ENCODE data around the gene SLC14A1.

Gene SLC14A1

DNA sequence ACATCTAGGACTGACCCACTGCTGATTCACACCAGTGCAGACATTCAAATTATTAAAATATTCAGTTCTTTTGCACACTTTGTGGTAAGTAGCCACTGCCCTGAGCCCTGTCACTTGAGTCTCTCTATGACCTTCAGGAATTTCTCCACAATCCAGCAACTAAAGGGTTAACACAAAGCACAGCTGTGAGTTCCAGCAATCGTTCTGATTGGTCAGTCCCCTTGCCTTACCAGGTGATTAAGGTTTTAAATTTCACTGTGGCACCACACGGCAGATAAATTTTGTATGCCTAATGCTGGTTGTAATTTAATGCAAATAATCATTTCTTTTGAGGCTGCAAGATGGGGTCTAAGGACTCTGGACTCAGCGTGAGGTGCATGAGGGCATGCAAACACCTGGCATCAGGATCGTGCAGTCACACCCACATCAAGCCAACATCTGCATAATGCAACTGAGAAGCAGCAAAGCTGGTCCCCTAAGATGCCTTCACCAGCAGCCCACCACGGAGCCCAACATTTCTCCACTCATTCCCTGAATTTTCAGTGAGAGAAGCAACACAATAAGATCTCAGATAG is 36.6 kb downstream of the SLC14A1 start:
- DNase-seq, result no peak

DNA sequence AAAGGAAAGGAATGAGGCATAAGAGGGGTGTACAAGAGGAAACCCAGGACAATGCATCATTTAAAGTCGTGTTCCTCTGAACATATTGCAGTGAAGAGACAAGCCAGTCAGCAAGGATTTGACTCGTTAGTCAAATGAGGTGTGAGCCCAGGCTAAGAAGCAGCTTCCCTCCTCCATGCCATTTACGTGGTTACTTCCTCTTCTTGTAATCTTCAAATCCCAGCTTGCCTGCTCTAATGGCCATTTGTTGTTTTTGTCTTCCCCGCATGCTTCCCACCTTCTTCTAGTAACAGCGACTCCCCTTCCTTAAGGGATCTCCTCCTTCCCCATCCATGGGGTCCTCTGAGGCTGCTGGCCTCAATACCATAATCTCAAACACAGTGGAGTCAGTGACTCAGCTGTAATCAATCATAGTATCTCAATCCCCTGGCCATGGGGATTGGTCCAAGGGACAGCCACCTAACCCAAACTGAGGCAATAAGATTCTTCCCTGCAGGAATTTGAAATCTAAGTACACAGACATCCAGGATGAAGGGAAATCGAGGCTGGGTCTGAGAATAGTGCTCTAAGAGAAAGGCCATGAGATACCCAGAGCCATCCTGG is 37.6 kb downstream of the SLC14A1 start:
- no peak for DNase-seq

DNA sequence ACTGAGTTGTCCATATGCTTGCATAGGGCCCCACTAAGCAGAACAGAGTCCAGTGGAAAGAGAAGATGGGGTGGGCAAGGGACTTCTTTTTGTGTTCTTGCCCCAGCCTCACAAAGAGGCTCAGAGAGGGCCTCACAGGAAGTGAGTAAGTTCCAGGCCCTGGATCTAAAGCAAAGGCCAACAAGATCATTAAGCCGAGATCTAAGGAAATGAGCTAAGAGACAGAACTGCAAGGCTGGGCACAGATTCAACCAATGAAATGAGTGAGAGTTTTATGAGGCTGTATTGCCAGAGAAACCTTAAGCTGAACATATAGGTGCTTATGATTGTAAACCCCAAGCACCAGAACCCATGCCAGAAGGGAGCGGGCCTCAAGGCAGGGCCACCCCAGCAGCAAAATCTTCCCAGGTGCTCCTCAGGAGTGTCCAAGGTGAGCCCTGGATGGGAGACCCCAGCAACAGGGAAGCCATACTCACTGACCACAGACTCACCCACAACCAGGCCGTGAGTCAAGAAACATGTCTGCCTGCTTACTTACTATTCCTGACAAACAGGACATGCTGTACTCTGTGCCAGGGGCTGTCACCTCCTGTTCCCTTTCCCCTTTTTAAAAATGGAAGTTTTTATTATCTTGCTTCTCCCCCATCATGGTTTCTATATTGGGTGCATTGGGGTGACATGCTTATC is 40.2 kb downstream of the SLC14A1 start:
- DNase-seq, result no peak

DNA sequence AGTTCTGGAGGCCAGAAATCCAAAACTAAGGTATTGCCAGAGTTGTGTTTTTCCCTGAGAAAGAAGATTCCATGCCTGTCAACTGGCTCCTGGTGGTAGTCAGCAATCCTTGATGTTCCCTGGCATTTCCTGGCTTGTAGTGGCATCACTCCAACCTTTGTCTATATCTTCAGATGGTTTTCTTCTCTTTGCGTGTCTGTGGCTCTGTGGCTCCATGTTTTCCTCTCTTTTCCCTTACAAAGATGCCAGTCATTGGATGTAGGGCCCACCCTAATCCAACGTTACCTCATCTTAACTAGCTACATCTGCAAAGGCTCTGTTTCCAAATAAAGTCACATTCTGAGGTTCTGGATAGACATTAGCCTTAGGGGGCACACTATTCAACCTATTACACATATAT is 41.8 kb downstream of the SLC14A1 start:
- DNase-seq, result no peak

DNA sequence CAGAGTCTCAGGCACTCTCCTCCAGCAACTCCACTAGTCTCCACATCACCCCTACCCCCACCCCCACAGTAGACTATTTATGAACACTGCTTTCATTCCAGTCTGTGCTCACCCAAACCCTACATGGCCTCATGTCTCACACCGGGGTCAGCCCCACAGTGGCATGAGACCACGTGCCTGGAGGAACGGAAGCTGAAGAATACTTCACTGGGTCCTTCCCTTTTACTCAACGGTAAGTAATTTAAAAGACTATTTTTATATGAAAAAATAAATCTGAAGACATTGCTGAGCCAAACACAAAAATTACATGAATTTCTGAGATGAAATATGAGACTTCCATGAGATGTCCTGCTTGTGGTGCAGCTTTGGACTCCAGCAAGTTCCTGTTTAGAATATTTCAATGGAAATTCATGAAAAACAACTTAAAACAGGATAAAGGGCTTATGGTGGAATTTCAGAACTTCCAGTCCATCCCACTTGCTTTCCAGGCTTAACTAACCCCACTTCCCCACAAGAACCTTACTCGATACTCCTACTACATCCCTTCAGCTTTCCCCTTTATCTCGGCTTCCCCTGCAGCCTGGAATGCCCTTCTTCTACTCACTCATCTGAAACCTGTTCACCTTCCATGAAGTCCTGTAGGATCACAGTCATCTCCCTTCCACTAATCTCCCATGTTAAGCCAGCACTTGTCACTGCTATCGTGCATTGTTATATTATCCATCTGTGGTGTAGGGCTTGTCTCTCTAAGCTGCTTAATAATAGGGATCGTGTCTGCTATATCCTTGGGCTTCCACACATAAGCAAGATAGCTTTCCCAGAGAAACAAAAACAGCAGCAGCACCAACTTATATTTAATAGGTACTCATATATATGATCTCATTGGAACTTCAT is 47.9 kb downstream of the SLC14A1 start:
- DNase-seq, result no peak

DNA sequence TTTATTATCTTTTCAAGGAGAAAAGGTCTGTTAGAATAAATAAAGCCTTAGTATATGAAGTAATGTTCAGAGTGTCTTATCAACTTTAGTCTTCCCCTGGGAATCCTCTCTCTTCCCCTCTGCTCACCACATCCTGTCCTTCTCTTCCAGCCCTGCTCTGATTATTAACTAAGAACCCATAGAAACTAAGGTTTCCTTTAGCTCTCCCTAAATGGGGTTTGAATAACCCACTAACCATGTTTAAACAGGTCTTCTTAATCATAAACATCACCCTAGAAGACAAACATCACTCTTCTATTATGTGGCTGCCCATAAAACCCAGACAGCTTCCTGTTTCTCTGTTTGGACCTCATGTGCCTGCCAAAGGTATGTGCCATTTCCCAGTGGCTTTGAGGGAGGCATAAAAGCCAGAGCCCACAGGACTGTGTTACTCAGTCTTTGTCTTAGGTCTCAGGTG is 50.1 kb downstream of the SLC14A1 start:
- DNase-seq, result no peak

DNA sequence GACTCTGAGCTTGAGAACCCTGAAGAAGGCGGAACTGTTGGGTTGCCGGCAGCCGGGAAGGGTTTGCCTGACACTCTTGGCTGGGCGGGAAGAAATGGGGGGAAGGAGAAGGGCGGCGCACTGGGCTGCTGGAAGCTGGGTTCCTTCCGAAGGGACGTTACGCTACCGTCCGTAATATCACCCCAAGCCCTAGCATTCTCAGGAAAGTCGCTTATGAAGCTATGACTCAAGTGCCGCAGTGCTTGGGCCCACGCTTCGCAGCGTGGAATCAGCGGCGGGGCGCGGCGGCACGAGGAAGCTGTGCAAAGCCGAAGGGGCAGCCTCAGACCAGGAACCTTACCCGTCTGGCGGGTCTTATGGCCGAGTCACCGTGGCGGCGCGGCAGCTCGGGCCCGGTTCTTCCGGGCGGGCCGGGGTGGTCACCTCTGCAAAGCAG is 51.3 kb downstream of the SLC14A1 start:
- DNase-seq, result no peak

DNA sequence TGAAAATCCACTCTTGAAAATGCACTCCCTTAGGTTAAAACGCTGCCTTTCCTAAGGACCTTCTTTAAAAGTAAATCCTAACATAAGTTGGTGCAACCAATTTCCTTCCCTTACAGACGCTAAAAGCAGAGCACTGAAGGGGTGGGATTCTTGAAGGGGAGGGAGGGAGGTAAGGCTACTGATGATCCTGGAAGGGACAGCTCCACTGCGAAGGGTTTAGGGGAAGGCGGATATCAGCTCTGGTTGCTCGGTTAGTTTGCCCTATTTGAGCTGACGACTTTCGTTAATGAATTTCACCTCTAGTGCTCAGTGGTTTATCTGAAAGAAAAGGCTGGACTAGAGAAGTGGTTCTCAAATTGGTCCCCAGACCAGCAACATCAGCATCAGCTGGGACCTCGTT is 51.8 kb downstream of the SLC14A1 start:
- no peak for DNase-seq

DNA sequence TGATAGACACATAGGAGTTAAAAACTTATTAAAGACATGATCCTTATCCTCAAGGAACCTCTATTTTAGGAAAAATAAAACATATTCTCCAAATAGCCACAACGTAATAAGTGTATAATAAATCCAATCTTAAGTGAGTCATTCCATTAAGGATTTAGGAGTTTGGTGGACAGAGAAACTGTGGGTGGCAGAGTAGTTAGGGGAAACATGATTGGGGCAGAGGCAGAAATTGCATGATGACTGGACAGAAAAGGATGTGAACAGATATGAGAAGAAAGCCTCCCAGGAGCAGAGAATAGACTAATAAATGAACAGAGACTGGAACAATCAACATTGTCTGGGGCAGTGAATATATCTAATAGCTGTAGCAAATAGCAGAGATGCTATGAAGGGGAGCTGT is 53.4 kb downstream of the SLC14A1 start:
- no peak for DNase-seq

DNA sequence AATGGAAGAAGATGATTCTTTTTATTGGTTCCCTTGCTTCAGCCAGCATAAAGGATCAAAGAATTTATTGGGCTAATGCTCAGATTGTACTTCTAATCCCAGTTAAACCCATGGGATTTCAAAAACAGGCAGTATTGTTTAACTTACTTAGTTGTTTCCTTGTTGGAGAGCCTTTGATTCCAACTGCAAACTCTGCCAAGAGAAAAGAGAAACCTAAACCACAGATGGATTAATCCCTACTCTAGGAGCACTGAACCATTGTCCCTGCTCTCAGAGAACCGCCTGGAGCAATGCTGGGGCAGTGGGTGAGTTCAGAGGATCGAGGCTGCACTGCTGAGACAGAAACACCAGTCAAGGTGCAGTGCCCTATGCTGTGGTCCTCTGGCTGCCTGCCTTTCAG is 56.6 kb downstream of the SLC14A1 start:
- no peak for DNase-seq

DNA sequence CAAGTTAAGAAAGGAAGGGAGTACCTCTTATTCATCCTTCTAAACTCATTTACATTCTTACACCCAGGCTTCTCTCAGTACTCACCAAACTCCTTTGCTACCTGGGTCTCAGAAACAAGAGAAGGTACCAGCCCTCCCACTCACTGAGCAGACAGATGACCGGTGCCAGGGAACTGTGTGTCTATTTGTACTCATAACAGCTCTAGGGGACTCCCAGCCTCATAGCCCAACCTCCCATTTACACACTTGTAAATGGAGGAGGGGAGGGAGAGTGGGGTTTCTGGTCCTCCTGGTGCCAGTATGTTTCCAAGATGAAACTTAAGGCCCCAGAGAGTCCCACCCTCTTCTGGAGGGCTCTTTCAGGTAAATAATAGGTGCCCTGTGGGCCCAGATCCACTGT is 58.7 kb downstream of the SLC14A1 start:
- no peak for DNase-seq

DNA sequence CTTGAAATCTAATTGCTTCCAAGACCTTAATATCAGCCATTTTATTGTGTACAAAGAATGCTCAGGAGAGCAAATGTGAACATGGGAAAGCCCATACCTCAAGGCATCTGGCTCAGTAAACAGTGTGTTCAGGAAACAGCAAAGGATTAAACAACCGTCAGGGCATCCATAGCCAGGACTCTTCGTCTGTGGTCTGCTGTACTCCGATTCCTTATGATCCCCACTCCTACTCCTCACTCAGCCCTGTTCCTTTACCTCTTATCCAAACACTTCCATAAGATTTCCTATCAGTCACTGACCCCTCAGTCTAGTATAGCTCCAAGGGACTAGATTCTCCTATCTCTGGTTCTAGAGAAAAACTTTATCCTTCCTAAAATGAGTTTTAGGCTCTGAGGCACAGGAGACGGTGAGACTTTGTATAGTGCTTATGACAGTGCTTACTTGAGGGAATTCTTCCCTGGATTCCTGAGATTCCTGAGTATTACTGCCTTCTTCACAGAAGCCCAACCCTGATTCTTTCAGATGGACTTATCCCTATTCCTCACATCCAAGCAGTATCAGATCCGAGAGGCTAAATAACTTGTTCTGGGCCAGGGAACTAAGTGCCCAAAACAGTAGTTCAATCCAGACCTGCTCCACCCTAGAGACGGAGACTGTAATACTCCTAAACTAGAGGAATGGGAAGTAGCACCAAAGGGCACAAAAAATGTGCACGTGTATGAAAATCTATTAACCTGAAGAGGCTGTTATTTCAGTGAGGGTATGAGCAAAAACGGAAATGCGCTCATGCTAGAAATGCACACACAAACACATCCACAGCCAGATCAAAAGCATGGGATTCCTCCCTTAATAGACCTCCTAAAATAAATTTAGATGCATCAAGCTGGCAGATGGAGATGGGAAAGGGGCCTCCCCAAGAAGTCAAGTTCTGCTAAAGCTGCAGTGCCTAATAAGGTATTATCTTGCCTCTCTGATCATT is 59.4 kb downstream of the SLC14A1 start:
- DNase-seq, result no peak

DNA sequence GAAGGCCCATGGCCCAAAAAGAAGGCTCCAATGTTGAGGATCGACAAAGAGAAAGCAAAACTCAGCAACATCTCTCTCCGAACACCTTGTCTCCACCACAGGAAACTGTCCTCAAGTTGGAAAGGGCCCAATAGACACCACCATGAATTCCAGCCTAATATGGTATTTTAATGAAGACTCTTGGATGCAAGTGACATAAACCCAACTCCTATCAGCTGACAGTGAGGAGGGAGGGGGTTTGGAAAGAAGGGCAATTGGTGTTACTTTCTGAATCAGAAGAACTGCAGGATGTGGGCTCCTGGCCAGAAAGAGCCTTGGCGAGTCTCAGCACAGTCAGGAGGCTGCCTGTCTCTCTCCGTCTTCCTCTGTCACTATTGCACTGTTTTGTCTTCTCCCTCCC is 61.2 kb downstream of the SLC14A1 start:
- no peak for DNase-seq

DNA sequence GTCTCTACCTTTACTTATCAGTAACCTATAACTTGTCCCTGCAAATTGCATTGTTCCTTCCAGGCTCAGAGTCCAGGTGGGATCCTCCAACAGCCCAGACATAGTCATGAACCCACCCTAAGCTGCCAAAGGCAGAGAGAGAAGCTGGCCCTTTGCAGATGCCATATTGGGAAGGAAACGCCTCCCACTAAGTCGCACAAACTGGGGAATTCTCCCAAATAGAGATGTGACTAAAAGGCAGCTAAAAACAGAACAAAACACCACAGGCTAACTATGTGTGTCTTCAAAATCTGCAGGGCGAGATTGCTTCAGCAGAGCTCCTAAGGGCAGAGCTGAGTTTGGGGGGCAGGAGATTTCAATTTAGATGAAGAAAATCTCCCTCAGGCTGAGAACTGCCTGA is 63.0 kb downstream of the SLC14A1 start:
- DNase-seq, result no peak

DNA sequence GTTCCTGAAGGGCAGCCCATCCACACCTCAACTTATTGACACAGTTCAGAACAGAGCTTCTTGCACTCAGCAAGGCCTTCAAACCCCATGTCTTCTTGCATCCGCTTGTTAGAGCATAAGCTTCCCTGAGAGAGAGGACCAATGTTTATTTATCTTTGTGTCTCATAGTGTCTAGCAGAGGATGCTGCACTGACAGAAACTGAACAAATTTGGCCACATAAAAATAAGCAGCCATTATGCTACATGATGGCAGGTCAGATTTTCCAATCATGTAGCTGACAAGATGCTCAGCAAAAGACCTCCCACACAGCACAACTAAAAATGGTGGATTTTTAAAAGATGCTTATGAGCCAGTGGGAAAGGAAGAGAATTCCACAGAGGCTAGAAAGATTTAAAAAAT is 63.4 kb downstream of the SLC14A1 start:
- no peak for DNase-seq

DNA sequence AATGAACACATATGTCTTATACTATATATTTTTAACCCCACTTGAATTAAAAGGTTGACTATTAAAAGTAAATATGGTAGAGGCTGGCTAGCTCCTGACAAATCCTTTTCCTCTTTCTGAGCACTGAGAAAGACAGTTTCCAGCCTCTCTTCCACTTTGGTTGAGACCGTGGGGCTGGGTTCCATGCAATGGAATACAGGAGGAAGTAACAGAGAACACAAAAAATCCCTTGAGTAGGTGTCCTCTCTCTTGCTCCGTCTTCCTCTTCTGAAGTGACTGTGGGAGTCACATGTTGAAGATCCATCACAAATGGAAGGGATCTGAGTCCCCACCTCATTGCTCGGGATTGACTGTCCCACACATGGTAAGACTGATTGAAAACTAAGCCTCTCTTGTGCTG is 64.9 kb downstream of the SLC14A1 start:
- no peak for DNase-seq

DNA sequence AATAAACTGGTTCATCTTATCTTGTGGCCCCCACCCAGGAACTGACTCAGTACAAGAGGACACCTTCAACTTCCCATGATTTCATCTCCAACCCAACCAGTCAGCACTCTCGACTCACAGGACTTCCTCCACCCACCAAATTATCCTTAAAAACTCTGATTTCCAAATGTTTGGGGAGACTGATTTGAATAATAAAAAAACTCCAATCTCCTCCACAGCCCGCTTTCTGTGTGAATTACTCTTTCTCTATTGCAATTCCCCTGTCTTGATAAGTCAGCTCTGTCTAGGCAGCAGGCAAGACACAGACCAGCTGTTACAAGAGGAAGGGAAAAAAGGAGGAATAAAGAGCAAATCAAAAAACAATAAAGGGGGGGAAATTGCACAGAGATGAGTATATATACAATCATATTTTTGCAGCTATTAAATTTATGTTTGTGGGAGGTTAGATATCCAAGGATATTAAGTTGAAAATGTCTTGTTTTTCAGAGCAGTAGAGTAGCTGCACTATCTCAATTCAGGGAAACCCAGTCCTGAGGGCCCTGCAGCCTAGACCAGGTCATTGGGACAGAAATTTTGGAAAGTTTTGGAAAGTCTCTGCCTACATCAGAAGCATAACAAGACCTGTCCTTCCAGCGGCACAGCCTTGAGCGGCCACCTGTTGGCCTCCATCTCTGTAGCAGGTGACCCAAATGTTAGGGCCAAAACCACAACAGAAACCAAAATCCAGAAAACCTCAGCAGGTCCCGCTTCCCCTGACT is 68.7 kb downstream of the SLC14A1 start:
- DNase-seq, result no peak

DNA sequence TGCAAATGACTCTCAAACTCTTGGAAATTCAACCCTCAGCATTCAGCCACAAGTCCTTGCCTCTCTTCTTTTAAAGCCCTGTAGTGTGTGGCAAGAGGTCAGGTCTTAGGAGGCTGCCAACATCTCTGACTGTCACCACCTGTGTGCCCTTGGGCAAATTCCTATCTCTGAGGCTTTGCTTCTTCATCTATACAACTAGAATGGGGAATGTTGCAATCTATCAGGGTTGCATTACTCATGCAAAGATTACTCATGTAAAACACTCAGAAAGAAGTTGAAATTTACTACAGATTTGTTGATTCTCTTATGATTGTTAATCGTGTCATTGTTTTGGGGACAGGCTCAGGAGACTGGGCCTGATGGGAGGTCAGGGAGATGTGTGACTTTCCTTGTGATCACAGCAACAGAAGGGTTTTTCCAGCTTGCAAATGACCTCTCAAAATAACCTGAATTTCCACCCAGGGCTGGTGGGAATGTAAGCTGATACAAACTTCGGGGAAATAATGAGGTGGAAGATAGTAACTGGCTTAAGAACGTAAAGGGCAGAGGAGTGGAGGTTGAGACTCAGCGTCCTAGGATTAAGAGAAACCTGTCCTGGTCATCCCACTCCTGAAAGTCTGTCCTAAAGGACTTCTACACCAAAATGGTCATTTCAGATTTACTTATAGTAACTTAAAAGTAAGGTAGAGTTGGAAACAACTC is 69.4 kb downstream of the SLC14A1 start:
- DNase-seq, result no peak

DNA sequence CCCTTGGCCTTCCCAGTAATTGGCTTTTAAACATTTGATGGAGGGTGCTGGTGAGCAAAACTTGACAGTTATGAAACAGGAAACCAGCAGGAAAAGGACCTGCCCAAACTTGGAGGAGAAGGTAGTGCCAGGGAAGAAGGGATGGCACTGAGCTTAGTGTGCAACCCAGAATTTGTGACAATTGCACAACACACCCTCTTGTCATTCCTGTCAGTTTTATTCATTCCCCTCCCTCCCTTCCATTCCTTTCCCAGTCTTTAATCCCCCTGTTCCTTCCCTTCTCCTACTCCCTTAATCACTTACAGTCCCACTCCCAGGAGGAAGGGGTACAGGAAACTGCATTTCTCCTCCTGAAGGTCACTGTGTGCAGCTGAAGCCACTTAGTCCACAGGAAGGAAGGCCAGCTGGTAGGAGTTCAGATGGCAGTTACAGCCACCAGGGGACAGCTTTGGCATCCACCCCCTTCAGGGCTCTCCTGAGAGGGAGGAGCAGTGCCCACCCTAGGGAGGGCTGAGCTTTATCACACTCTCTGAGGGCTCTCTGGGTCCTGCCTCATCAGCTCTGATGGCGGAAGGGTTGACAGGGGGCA is 77.5 kb downstream of the SLC14A1 start:
- no peak for DNase-seq

Data from DMS 273 treated with DMSO at 0.1 percent for 48 hours (cell line).